MCF 10A (cell line): ENCODE data around the gene SIRT7. TPM values are rescaled to one million over a fixed set of nuclear protein-coding genes. Genes with fewer than 3 reads are reported as not detected.

Experiments
- BruUV-seq: library from RNA; stranded (reverse); fragments of 400-500 nt; replicated peaks from 2 replicates; lab custom pipeline; 2021; lab: Mats Ljungman, UMichigan
- CTCF ChIA-PET: fragments of 300-600 bp; sonication (Branson Sonifier 250); formaldehyde crosslinking; extraction: SDS; loops from one replicate; lab custom pipeline; 2021; ENCODE audit warnings: antibody characterized with exemption, inconsistent platforms; lab: Yijun Ruan, JAX
- POLR2A ChIA-PET: fragments of 300-600, 350-650 bp; sonication (Branson Sonifier 250); formaldehyde crosslinking; extraction: SDS; loops from one replicate; lab custom pipeline; 2020; ENCODE audit warnings: antibody characterized with exemption, inconsistent platforms; lab: Yijun Ruan, JAX
- DNase-seq: peaks from one replicate; pipeline ENCODE4 v3.0.0-alpha.2; 2018; ENCODE audit not compliant: unreplicated experiment
- H3K27ac Mint-ChIP-seq: one replicate; pipeline ENCODE4 v1.8.0; 2022; ENCODE audit warnings: mild to moderate bottlenecking, low read depth, mixed read lengths; ENCODE audit not compliant: unreplicated experiment
- H3K27me3 Mint-ChIP-seq: one replicate; pipeline ENCODE4 v1.8.0; 2022; ENCODE audit warnings: mixed read lengths; ENCODE audit not compliant: insufficient read depth, unreplicated experiment
- H3K36me3 Mint-ChIP-seq: one replicate; pipeline ENCODE4 v1.8.0; 2022; ENCODE audit warnings: mild to moderate bottlenecking, moderate library complexity, mixed read lengths; ENCODE audit not compliant: insufficient read depth, unreplicated experiment
- H3K4me1 Mint-ChIP-seq: one replicate; pipeline ENCODE4 v1.8.0; 2022; ENCODE audit warnings: mixed read lengths; ENCODE audit not compliant: insufficient read depth, unreplicated experiment
- H3K4me3 Mint-ChIP-seq: one replicate; pipeline ENCODE4 v1.8.0; 2022; ENCODE audit warnings: mild to moderate bottlenecking, moderate library complexity, mixed read lengths; ENCODE audit not compliant: unreplicated experiment
- H3K9me3 Mint-ChIP-seq: one replicate; pipeline ENCODE4 v1.8.0; 2022; ENCODE audit warnings: mixed read lengths; ENCODE audit not compliant: unreplicated experiment
- CTCF ChIP-seq: fragments of 200-600 bp; IDR thresholded peaks from one replicate; pipeline ENCODE4 v1.8.0; 2022; ENCODE audit warnings: antibody characterized with exemption, mild to moderate bottlenecking; ENCODE audit not compliant: unreplicated experiment
- intact Hi-C: fragments of 100-400 bp; cut with micrococcal nuclease; formaldehyde crosslinking; loops from 2 replicates; pipeline ENCODE4 v1.14.1; 2022
- total RNA-seq: library from RNA; stranded (reverse); gene quantifications from 2 replicates; pipeline ENCODE4 v1.2.3, GENCODE V29; 2022

SIRT7 gene
- total RNA-seq, 1 experiment from 2014 or later = 36.6 TPM

GRCh38 chr17:81961087-81961511, 43.1 kb upstream of the SIRT7 start, which contains the start of gene NOTUM:
NOTUM (minus strand) TSS chr17:81961187; CDS start chr17:81960909, 278 bp downstream.
- TF ChIP-seq CTCF = no peak
- intact Hi-C loops = no loop called here
- Mint-ChIP-seq H3K9me3 (no peaks in the 10 kb centered on the region), H3K36me3 (no peaks in the 10 kb centered on the region), H3K27me3 (peaks cover 9% of the 10 kb centered on the region), H3K27ac (no peak within 1 kb of the TSS), H3K4me1 (peaks cover 10% of the 10 kb centered on the region), H3K4me3 (no peak within 1 kb of the TSS)
- POLR2A ChIA-PET = interaction anchor here (1.8 kb wide), 1 partner anchor 69 kb away, joined by 4 read pairs; no protein-coding TSS in a partner anchor
- BruUV-seq = no TSS peak
- CTCF ChIA-PET = interaction anchor here (0.6 to 2.3 kb wide), 7 partner anchors 31 to 91 kb away, joined by 3 to 74 read pairs (median 5); partner anchors contain the start of genes CENPX and LRRC45
- DNase-seq = no peak

- H3K27ac Mint-ChIP-seq = no peak overlapping the region
- DNase-seq = no peak
- peaks cover 9% of the 10 kb centered on the region for H3K27me3 Mint-ChIP-seq
- TF ChIP-seq CTCF = no peak
- intact Hi-C loops = no loop called here
- H3K36me3 Mint-ChIP-seq = no peaks in the 10 kb centered on the region
- POLR2A ChIA-PET = interaction anchor here (0.9 to 1.8 kb wide), 7 partner anchors 31 to 106 kb away, joined by 3 to 35 read pairs (median 7); partner anchors contain the start of genes CENPX and LRRC45
- H3K4me3 Mint-ChIP-seq = no peak overlapping the region
- CTCF ChIA-PET = interaction anchor here (0.6 to 2.3 kb wide), 22 partner anchors 10 to 270 kb away, joined by 3 to 74 read pairs (median 5); partner anchors contain the start of genes CENPX, DUS1L and LRRC45
- no peaks in the 10 kb centered on the region for H3K9me3 Mint-ChIP-seq
- peaks cover 10% of the 10 kb centered on the region for H3K4me1 Mint-ChIP-seq
- BruUV-seq = no TSS peak
Measured at GRCh38 chr17:81960130-81960958, 42.4 kb upstream of the SIRT7 start.

- no TSS peak for BruUV-seq
- DNase-seq = peak; percentile 49
Measured at GRCh38 chr17:81959362-81960129, 41.6 kb upstream of the SIRT7 start.

More at GRCh38 chr17:81959362-81960129, 41.6 kb upstream of the SIRT7 start:
- TF ChIP-seq CTCF = peak; percentile 98
- CTCF ChIA-PET = interaction anchor here (0.6 to 2.3 kb wide), 31 partner anchors 9 to 747 kb away, joined by 3 to 74 read pairs (median 4); partner anchors contain the start of genes CENPX, DUS1L and LRRC45
- Mint-ChIP-seq H3K27me3 (peaks cover 9% of the 10 kb centered on the region), H3K4me1 (peaks cover 3% of the 10 kb centered on the region), H3K9me3 (no peaks in the 10 kb centered on the region), H3K36me3 (no peaks in the 10 kb centered on the region), H3K27ac (no peak overlapping the region), H3K4me3 (no peak overlapping the region)
- POLR2A ChIA-PET = interaction anchor here (0.6 to 1.8 kb wide), 9 partner anchors 26 to 107 kb away, joined by 3 to 35 read pairs (median 5); partner anchors contain the start of genes CENPX and LRRC45
- intact Hi-C loops = loop anchor here (1.0 kb wide), 1 partner anchor 62 kb away; no protein-coding TSS in a partner anchor
